HEK293T (cell line): ENCODE results near the gene IREB2.
A peak's percentile ranks its signal among the peaks of the same experiment; 100 is the strongest.

ENCODE experiments used
- CTCF ChIA-PET: fragments of 350-600 bp; formaldehyde crosslinking; extraction: SDS; loops from one replicate; lab custom pipeline; 2021; ENCODE audit warnings: antibody characterized with exemption, inconsistent platforms; lab: Yijun Ruan, JAX
- POLR2A ChIA-PET: fragments of 350-600 bp; formaldehyde crosslinking; extraction: SDS; loops from one replicate; lab custom pipeline; 2020; ENCODE audit warnings: antibody characterized with exemption, inconsistent platforms; lab: Yijun Ruan, JAX
- DNase-seq: peaks from one replicate; pipeline ENCODE4 v3.0.0; 2012; ENCODE audit warnings: mixed read lengths; ENCODE audit errors: extremely low spot score
- ARNT ChIP-seq: fragments of 450-650 bp; IDR thresholded peaks from 2 replicates; pipeline ENCODE4 v1.6.1; 2017; ENCODE audit warnings: mild to moderate bottlenecking
- BHLHE40 ChIP-seq: fragments of 450-650 bp; IDR thresholded peaks from 2 replicates; pipeline ENCODE4 v1.6.1; 2016; ENCODE audit warnings: mild to moderate bottlenecking, moderate library complexity, borderline replicate concordance
- CTBP1 ChIP-seq: fragments of 450-650 bp; IDR thresholded peaks from 2 replicates; pipeline ENCODE4 v1.6.1; 2016; ENCODE audit warnings: borderline replicate concordance
- ELF4 ChIP-seq: fragments of 450-650 bp; IDR thresholded peaks from 2 replicates; pipeline ENCODE4 v1.6.1; 2017; ENCODE audit warnings: antibody characterized with exemption
- FOXA1 ChIP-seq: fragments of 450-650 bp; IDR thresholded peaks from 2 replicates; pipeline ENCODE4 v1.6.1; 2016; ENCODE audit warnings: mild to moderate bottlenecking
- FOXK2 ChIP-seq: fragments of 450-650 bp; IDR thresholded peaks from 2 replicates; pipeline ENCODE4 v1.6.1; 2016; ENCODE audit warnings: mild to moderate bottlenecking
- FOXM1 ChIP-seq: fragments of 450-650 bp; IDR thresholded peaks from 2 replicates; pipeline ENCODE4 v1.6.1; 2017; ENCODE audit warnings: mild to moderate bottlenecking, borderline replicate concordance
- HDGF ChIP-seq: fragments of 450-650 bp; IDR thresholded peaks from 2 replicates; pipeline ENCODE4 v1.6.1; 2017; ENCODE audit warnings: antibody characterized with exemption, borderline replicate concordance
- L3MBTL2 ChIP-seq: fragments of 450-650 bp; conservative IDR thresholded peaks from 2 replicates; pipeline ENCODE4 v1.6.1; 2016; ENCODE audit warnings: mild to moderate bottlenecking
- LEF1 ChIP-seq: fragments of 450-650 bp; IDR thresholded peaks from 2 replicates; pipeline ENCODE4 v1.6.1; 2017; ENCODE audit warnings: mild to moderate bottlenecking, borderline replicate concordance
- NFRKB ChIP-seq: fragments of 450-650 bp; IDR thresholded peaks from 2 replicates; pipeline ENCODE4 v1.6.1; 2016; ENCODE audit warnings: mild to moderate bottlenecking, moderate library complexity
- SP1 ChIP-seq: fragments of 450-650 bp; IDR thresholded peaks from 2 replicates; pipeline ENCODE4 v1.6.1; 2017
- SUZ12 ChIP-seq: fragments of 450-650 bp; IDR thresholded peaks from 2 replicates; pipeline ENCODE4 v1.6.1; 2016; ENCODE audit warnings: mild to moderate bottlenecking
- TARDBP ChIP-seq: fragments of 450-650 bp; IDR thresholded peaks from 2 replicates; pipeline ENCODE4 v1.6.1; 2016
- ZNF384 ChIP-seq: fragments of 450-650 bp; IDR thresholded peaks from 2 replicates; pipeline ENCODE4 v1.6.1; 2016
- TF ChIP-seq, protein P1 (sequence below): fragments of 450-650 bp; IDR thresholded peaks from 2 replicates; pipeline ENCODE4 v1.6.1; 2016

Gene IREB2

DNA sequence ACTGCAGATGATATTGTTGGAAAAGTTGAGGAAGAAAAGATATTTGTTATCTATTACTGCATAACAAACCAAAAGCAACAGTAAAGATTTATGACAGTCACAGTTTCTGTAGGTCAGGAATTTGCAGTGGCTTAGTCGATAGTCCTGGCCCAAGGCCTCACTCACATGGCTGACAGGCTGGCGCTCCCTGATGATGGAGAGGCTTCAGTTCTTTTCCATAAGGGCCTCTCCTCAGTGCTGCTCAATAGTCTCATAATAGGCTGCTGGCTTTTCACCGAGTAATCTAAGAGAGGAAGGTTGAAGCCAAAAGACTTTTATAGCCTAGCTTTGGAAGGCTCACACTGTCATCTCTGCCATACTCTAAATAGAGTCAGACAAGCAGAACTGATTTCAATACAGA lies 17.7 kb downstream of the IREB2 start:
- CTCF ChIA-PET, result no interaction called here
- TF ChIP-seq, protein P1, sequence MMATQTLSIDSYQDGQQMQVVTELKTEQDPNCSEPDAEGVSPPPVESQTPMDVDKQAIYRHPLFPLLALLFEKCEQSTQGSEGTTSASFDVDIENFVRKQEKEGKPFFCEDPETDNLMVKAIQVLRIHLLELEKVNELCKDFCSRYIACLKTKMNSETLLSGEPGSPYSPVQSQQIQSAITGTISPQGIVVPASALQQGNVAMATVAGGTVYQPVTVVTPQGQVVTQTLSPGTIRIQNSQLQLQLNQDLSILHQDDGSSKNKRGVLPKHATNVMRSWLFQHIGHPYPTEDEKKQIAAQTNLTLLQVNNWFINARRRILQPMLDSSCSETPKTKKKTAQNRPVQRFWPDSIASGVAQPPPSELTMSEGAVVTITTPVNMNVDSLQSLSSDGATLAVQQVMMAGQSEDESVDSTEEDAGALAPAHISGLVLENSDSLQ, result peak; percentile 83
- no peak for TF ChIP-seq FOXM1
- TF ChIP-seq BHLHE40, result no peak
- TF ChIP-seq FOXA1, result no peak
- TF ChIP-seq ARNT, result no peak
- TF ChIP-seq TARDBP, result no peak
- no peak for TF ChIP-seq LEF1

DNA sequence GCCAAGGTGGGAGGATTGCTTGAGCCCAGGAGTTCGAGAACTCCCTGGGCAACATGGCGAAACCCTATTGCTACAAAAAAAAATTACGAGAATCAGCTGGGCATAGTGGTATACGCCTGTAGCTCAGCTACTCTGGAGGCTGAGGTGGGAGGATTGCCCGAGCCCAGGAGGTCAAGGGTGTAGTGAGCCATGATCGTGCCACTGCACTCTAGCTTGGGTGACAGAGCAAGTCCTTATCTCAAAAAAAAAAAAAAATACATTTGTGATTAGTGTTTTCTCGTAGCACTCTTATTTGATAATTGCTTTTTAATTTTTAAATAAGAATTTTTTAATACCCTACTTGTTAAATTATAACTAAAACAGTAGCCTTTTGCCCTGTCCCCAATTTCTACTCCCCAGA lies 18.4 kb downstream of the IREB2 start:
- POLR2A ChIA-PET, result no interaction called here
- TF ChIP-seq, protein P1, result no peak
- TF ChIP-seq FOXM1 (no peak), L3MBTL2 (no peak), FOXK2 (no peak), SP1 (no peak), ELF4 (no peak), ARNT (no peak), CTBP1 (no peak)
- CTCF ChIA-PET, result no interaction called here
- no peak for DNase-seq

More for the DNA sequence above, 17.7 kb downstream of the IREB2 start:
- peak; percentile 18 for DNase-seq
- POLR2A ChIA-PET, result no interaction called here

DNA sequence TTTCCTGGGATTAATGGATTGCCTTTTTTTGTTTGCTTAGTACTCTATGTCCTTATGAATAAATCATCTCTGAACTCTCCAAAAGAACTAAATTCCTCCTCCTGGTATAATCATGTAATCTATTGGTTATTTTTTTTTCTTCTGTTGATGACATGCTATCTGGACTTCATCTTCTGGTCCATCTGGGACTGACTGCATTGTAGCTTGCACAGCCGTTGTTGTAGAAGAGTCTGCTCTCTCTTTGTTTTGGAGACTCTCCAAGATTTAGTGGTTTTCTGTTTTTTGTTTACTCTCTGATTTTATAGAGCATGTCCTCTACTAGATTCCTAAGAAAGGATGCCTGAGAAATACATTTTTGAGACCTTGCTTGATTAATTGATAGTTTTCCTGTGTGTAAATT lies 19.1 kb downstream of the IREB2 start:
- POLR2A ChIA-PET, result interaction anchor here (0.7 to 1.3 kb wide), 2 partner anchors 19 to 157 kb away, joined by 3 to 4 read pairs; partner anchors contain the start of genes IREB2 and SKIC8
- no peak for DNase-seq
- TF ChIP-seq ARNT (no peak), TARDBP (no peak), NFRKB (no peak), SUZ12 (no peak), ELF4 (no peak), CTBP1 (no peak)
- TF ChIP-seq, protein P1, result 0 out of 2 replicates have a peak, but pooled peaks have one; percentile 1
- CTCF ChIA-PET, result no interaction called here

DNA sequence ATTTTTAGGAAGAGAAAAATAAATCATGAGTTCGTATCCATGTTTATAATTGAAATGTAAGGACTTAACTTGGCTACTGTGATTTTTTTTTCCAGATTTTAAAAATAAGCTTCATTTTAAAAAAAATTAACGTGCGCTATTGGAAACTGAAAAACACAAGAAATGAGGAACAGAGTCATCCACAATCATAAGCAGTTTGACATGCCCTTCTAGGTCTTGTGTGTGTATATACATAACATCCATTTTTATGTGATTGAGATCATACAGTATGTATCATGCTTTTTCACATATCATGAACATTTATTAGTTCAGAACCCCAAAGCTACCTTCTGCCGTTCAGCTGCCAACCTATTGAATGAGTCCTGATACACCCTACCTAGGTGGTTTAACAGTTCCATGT lies 22.7 kb downstream of the IREB2 start:
- DNase-seq, result no peak
- TF ChIP-seq FOXM1, result no peak
- CTCF ChIA-PET, result interaction anchor here (0.7 kb wide), 1 partner anchor 26 kb away, joined by 3 read pairs; no protein-coding TSS in a partner anchor
- POLR2A ChIA-PET, result interaction anchor here (1.2 to 1.3 kb wide), 2 partner anchors 22 to 161 kb away, joined by 5 to 7 read pairs; partner anchors contain the start of genes IREB2 and SKIC8

DNA sequence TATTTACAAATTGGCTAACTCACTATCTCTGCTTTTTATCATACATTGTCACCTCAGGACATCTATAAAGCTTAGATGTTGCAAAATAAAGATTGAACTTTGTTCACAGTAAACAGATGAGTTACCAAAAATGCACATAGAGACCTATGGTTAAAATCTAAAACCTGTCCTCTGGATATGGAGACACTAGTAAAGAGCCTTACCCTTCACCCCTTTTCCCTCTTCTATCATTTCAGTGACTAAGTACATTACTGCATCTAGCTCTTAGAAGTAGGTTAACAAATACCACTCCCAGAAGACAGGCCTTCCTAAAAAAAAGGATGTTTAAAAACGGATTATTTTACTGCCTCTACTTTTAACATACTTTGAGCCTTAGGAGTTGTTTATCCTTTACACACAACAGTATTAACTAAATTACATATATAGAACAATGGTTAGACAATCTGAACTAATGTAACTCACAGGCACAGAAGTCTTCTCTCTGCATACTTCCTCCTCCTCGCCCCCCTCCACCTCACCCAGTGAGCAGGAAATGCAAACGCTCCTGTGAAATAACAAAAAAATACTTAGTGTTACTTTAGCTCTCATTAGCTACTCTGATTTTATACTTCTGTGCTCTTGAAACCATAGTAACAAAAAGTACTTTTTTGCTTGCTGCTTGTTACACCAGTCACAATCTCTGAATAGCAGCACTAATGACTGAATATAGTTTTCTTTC lies 23.3 kb downstream of the IREB2 start:
- ChIA-PET POLR2A (interaction anchor here (1.2 to 1.3 kb wide), 2 partner anchors 23 to 162 kb away, joined by 5 to 7 read pairs; partner anchors contain the start of genes IREB2 and SKIC8), CTCF (no interaction called here)
- DNase-seq, result no peak
- TF ChIP-seq, protein P1, result no peak
- no peak for TF ChIP-seq L3MBTL2

DNA sequence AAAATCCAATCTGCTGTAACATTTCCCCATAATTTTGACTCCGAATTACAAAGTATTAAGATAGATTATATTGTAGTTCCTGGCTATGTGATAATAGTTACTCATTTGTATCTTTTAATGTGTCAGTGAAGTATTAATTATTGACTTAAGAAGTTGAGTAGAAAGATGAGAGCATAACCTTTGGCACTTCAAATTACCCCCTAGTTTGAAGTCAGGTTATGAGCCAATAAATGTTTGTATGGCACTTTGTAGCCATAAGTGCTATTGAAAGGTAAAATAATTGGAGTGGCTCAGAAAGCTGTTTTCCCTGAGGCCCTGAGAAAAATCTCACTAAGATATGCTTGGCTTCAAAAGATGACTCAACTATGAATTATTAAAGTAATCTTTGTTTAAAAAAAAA lies 31.0 kb downstream of the IREB2 start:
- POLR2A ChIA-PET, result no interaction called here
- TF ChIP-seq FOXM1 (no peak), TARDBP (no peak), SUZ12 (no peak), HDGF (no peak), BHLHE40 (no peak), SP1 (no peak), CTBP1 (no peak), FOXK2 (no peak), NFRKB (no peak), LEF1 (no peak), ARNT (no peak), FOXA1 (no peak), L3MBTL2 (no peak), ZNF384 (no peak), ELF4 (no peak)
- TF ChIP-seq, protein P1, result no peak
- DNase-seq, result no peak
- CTCF ChIA-PET, result no interaction called here
